HG02588 (cell line): ENCODE measurements around the gene MT1A.

Source experiments
- ATAC-seq: cut with Tn5 transposase; IDR thresholded peaks from one replicate; pipeline ENCODE4 v1.9.1; 2021; ENCODE audit warnings: mild to moderate bottlenecking, moderate library complexity; ENCODE audit not compliant: unreplicated experiment

MT1A gene

DNA sequence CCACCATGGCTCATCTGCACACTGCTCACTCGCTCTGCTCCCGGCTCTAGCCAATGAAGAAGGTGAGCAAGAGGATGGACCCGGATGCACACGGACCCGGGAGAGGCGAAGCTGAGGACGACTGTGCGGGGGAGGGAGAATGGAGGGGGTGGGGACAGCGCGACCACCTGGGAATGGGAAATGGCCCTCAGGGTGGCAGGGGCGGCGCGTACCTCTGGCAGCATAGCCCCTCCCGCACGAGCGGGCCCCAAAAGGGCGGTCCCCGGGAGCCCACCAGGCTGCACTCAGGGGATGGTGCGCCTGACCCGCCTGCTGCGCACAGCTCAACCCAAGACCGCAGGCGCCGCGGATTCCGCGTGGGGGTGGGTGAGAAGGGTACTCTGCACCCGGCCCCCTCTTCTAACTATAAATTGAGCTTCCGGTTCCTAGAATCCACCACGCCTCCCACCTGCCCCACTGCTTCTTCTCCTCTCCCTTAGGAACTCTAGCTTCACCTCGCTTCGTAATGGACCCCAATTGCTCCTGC is 37.3 kb downstream of the MT1A start:
- ATAC-seq: no peak

DNA sequence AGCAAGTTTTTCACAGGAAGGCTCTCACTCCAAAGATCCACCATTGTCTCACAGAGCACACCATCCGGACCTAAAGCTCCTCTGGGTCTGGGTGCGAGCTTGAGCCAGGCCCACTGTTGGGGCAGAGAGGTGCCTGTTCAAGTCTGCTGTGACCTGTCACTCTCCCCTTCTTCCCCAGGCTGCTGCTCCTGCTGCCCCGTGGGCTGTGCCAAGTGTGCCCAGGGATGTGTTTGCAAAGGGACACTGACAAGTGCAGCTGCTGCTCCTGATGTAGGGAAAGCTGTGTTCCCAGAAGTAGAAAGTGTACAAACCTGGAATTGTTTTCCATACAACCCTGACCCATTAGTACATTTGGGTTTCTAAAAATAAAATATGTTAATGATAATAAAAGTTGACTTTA is 39.0 kb downstream of the MT1A start:
- ATAC-seq: no peak

DNA sequence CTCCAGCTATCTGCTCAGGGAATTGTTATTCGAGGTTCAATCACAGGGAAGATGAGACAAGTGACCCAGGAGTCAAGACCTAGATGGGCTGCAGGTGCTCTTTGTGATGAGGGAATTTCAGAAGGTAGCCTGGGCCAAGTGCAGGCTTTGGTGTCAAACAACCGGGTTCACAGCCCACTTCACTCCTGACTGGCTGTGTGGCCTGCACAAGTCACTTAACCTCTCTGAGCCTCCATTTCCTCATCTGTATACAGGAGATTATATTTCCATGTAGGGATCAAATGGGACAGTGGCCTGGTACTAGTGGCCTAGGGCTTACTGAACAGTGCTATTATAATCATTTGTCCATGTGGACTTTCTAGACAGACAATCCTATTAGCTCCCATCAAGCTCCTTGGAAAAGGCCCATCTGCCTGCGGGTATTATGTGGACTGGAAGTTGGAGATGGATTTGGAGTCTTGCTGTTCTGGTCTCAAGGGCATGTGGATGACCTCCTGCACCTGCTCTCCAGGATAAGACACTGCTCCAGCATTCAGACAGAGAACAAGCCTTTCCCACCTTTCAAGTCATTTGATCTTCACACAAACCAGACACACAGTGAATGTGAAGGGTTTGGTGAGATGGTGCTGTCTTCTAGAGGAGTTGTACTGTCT is 40.7 kb downstream of the MT1A start:
- no peak for ATAC-seq

DNA sequence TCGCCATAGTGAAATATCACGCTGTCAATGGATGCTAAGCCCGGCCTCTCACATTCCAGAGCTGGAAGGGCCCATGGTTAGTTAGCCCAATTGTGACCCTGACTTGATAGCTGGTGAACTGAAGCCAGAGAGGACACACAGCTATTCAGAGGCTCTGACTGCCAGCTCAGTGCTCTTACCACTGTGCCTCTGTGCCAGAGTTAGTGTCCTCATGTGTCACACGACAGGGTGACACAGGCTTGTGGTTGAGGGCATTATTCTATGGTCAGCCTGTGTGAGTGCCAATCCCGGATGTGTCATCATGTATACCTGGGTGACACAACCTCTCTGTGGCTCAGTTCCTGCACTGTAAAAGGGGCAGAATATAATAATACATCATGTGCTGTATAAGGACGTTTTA is 41.4 kb downstream of the MT1A start:
- no peak for ATAC-seq

DNA sequence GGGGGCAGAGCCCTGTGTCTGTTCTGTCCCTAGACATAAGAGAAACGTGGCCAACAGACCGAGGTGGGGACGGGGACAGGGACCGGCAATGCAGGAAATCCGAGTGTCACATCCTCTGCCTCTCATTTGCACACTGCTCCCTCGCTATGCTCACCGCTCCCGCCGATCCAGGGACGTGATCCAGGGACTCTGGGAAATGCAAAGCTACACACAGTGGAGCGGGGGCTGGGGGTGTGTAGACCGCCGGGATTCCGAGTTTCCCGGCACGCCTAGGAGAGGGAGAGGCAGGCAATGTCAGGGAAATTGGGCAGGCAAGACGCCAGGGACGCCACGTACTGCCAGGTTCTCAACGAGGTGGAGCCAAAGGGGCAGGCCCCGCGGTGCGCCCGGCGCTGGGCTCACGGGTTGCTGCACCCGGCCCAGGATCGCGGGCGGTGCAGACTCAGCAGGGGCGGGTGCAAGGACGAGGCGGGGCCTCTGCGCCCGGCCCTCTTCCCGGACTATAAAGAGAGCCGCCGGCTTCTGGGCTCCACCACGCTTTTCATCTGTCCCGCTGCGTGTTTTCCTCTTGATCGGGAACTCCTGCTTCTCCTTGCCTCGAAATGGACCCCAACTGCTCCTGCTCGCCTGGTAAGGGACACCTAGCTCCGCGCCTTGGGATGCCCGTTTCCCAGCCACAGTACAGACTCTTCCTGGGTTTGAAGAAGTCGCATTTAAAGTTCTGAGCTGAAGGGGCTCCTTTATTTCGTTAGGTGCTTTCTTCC is 43.7 kb downstream of the MT1A start, which contains the start of gene MT1X:
Gene MT1X, plus strand, starts transcription at position 532 of the 764 bp plus-strand sequence. Its CDS starts 71 bp downstream, at position 603.
- ATAC-seq: peak; percentile 97

DNA sequence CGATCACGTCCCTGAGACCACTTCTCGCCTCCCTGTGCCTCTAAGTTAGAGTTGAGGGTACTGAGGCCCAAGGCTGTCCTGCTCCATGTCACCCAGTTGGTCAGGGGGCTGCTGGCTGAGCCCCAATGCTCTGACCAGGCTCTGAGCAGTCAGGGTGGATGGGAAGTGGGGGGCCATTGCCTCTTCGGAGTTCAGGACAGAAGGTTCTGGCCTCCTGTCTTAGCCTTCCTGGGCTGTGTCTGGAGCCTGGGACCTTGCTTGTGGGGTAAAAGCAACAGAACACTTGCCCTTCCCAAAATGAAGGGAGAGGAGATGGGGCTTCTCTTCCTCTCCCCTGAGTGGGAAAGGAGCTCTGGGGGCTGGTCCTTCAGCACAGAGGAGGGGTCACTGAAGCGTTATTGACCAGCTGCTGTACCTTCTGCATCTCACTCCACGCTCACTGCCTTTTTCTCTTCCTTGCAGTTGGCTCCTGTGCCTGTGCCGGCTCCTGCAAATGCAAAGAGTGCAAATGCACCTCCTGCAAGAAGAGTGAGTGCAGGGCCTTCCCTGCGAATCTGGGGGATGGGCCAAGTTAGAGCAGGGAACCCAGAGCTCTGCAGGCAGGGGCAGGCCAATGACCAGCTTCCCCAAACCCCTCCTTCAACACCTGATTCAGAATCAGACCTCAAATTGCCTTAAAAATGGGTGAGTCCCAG is 44.4 kb downstream of the MT1A start:
- ATAC-seq: no peak

DNA sequence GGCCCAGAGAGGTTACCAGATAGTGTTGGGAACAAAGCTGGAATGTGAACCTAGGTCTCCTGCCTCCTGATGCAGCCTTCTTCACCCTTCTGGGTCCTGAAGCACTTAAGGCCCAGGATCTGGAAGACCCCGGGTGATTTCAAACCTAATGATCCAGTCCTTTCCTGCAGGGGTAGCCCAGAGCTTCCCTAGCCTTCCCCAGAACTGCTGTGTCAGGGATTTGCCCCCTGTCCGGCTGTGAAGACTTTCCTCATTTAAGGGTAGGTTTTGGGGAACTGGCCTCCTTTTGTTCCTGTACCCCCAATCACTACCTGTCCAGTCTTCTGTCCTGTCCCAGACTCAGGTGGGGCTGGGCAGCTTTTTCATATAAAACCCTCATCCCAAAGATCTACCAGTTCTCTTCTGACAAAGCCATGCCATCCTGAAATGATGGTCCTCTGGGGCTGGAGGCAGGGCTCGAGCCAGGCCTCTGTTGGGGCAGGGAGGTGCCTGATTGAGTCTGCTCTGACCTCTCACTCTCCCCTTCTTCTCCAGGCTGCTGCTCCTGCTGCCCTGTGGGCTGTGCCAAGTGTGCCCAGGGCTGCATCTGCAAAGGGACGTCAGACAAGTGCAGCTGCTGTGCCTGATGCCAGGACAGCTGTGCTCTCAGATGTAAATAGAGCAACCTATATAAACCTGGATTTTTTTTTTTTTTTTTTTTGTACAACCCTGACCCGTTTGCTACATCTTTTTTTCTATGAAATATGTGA is 45.1 kb downstream of the MT1A start:
- no peak for ATAC-seq

DNA sequence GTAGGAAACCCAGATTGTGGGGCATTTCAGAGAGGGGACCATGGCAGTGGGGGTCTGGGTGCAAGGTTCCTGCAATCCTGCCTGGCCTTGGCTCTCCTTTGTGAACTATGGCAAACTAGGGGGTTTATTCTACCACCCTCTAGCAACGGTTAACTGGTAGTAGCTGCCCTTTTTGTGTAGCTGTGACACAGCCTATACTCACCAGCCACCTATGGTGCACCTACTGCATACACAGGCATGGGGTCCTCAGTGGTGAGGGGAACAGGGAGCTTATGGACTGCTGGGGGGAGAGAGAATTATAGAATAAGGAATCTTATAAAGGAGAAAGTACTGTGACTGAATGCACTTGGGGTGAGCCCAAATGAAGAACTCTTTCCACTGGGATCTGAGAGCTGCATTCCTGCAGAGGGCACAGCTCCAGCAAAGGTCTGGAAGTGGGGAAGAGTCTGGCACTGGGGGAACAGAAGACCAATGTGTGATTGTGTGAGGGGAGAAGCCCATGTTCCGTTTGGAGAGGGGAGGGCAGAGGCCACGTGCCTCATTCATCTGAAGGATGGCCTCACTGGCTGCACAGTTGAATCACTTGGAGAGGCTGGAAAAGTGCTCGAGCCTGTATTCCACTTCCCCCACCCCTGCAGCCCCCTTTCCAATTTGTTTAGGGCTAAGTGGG is 45.9 kb downstream of the MT1A start:
- no peak for ATAC-seq

DNA sequence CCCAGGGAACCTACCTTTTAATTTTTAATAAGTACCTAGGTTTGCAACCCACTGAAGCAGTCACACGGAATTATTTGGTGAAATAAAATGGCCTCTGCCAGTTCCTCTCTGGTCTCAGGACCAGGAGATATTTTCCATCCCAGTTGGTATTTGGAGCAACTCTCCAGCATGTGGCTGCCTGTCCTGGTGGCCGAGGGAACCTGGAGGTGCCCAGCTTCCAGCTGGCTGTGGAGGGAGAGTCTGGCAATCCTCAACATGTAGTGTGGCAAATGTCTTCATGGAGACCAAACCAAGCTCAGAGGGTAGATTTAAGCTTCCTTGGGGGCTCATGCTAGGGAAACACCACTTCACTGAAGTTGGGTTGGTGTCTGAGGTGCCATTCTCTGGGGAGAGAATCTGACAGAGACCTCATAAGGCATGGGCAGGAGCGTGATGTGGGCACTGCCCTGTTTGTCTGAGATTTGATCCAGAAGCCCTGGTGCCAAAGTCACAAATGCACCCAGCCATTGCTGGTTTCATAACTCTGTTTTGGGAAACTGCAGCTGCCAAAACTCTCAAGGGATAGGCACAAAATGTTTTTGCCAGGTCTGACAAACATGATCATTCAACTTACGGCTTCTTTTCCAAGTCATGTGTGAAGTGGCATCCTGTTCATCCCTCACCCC is 46.6 kb downstream of the MT1A start:
- ATAC-seq: no peak

DNA sequence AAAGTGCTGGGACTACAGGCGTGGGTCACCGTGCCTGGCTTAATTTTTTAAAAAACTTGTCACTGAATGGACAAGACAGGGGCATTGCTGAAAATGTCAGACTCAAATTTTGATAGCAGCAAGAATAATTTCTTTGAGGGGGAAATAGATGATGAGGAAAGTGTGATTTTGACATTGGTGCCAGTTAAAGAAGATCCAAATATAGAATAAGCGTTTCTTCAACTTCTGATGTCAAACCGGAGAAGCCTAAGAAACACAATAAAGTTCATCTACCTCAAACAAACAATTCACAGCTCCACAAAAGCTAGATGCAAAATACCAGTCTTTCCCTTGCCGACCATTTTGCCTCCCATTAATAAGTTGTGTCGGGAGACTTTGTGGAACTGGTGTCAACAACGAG is 48.3 kb downstream of the MT1A start:
- no peak for ATAC-seq

DNA sequence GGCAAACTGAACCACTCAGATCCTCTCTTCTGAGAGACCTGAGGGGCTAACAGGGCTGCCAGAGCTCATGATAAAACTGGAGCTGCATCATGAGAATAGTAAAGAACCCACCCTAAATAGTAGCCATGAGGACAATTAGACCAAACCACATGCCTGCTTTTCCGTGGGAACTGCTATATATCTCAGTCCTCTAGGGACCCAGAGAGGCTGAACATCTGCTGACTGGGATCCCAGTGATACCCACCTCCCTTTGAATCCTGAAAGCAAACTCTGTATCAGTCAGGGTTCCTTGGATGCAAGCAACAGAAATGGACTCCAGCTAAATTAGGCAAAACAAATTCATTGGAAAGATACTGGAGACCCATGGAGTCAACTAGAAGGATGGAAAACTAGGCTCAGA is 50.3 kb downstream of the MT1A start:
- no peak for ATAC-seq

DNA sequence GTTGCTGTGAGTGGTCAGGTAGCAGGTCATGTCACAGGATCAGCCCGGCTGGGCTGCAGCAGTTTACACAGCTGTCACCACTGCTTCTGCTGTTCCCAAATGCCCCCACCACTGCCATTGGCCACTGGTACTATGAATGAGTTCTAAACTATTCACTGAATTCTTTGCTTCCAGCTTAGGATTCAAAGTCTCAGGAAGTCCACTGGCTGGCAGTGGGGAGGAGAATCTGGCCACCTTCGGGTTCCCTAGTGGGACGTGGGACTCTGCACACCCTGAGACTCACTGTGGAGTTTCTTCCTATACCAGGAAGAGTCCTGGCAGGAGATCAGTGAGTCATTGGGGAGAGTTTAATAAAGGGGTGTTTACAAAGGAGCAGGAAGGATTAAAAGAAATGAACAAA is 50.7 kb downstream of the MT1A start:
- ATAC-seq: no peak
